Measurements from ENCODE around the gene CLEC19A.
"Not testable (repeated sequence)": the region's sequence is repeated elsewhere in the genome, so short reads cannot be mapped to it uniquely, and the experiment has no call there.

Gene CLEC19A

GRCh38 chr16:19309178-19309577 lies 23.6 kb downstream of the CLEC19A start:
- in situ Hi-C loops (cut with HindIII; ENCODE audit: low pct_ligation_motif_present, low pct_unique_long_range_greater_than_20kb, low sequenced_read_pairs), result no loop called here
- DNase-seq, result no peak

GRCh38 chr16:19314718-19315425 lies 29.3 kb downstream of the CLEC19A start:
- in situ Hi-C loops (cut with HindIII; ENCODE audit: low pct_ligation_motif_present, low pct_unique_long_range_greater_than_20kb, low sequenced_read_pairs), result no loop called here
- no peak for DNase-seq

- no peak for DNase-seq
- in situ Hi-C loops (cut with HindIII; ENCODE audit: low pct_ligation_motif_present, low pct_unique_long_range_greater_than_20kb, low sequenced_read_pairs), result no loop called here
These were observed 30.4 kb downstream of the CLEC19A start for GRCh38 chr16:19315889-19316433.

- in situ Hi-C loops (cut with HindIII; ENCODE audit: low pct_ligation_motif_present, low pct_unique_long_range_greater_than_20kb, low sequenced_read_pairs), result no loop called here
These were observed 31.3 kb downstream of the CLEC19A start for GRCh38 chr16:19316846-19317245.

GRCh38 chr16:19321186-19321585 lies 35.7 kb downstream of the CLEC19A start:
- DNase-seq; in situ Hi-C loops (cut with HindIII; ENCODE audit: low pct_ligation_motif_present, low pct_unique_long_range_greater_than_20kb, low sequenced_read_pairs): not testable (repeated sequence)

More at GRCh38 chr16:19316846-19317245, 31.3 kb downstream of the CLEC19A start:
- no peak for DNase-seq

- in situ Hi-C loops (cut with HindIII; ENCODE audit: low pct_ligation_motif_present, low pct_unique_long_range_greater_than_20kb, low sequenced_read_pairs), result no loop called here
- no peak for DNase-seq
These were observed 38.1 kb downstream of the CLEC19A start for GRCh38 chr16:19323596-19323995.

GRCh38 chr16:19328364-19328763 lies 42.8 kb downstream of the CLEC19A start:
- DNase-seq, result no peak
- in situ Hi-C loops (cut with HindIII; ENCODE audit: low pct_ligation_motif_present, low pct_unique_long_range_greater_than_20kb, low sequenced_read_pairs), result no loop called here

GRCh38 chr16:19329932-19330331 lies 44.4 kb downstream of the CLEC19A start:
- in situ Hi-C loops (cut with HindIII; ENCODE audit: low pct_ligation_motif_present, low pct_unique_long_range_greater_than_20kb, low sequenced_read_pairs), result no loop called here
- no peak for DNase-seq

GRCh38 chr16:19330841-19331397 lies 45.4 kb downstream of the CLEC19A start:
- in situ Hi-C loops (cut with HindIII; ENCODE audit: low pct_ligation_motif_present, low pct_unique_long_range_greater_than_20kb, low sequenced_read_pairs), result no loop called here
- DNase-seq, result no peak

- DNase-seq, result no peak
- in situ Hi-C loops (cut with HindIII; ENCODE audit: low pct_ligation_motif_present, low pct_unique_long_range_greater_than_20kb, low sequenced_read_pairs), result no loop called here
These were observed 46.3 kb downstream of the CLEC19A start for GRCh38 chr16:19331794-19332193.

- in situ Hi-C loops (cut with HindIII; ENCODE audit: low pct_ligation_motif_present, low pct_unique_long_range_greater_than_20kb, low sequenced_read_pairs), result no loop called here
- DNase-seq, result no peak
These were observed 52.8 kb downstream of the CLEC19A start for GRCh38 chr16:19338335-19338734.

- no peak for DNase-seq
- in situ Hi-C loops (cut with HindIII; ENCODE audit: low pct_ligation_motif_present, low pct_unique_long_range_greater_than_20kb, low sequenced_read_pairs), result no loop called here
These were observed 58.8 kb downstream of the CLEC19A start for GRCh38 chr16:19344224-19344801.

- no peak for DNase-seq
- in situ Hi-C loops (cut with HindIII; ENCODE audit: low pct_ligation_motif_present, low pct_unique_long_range_greater_than_20kb, low sequenced_read_pairs), result no loop called here
These were observed 59.4 kb downstream of the CLEC19A start for GRCh38 chr16:19344980-19345379.

- in situ Hi-C loops (cut with HindIII; ENCODE audit: low pct_ligation_motif_present, low pct_unique_long_range_greater_than_20kb, low sequenced_read_pairs), result no loop called here
- DNase-seq, result no peak
These were observed 60.9 kb downstream of the CLEC19A start for GRCh38 chr16:19346335-19346922.

- in situ Hi-C loops (cut with HindIII; ENCODE audit: low pct_ligation_motif_present, low pct_unique_long_range_greater_than_20kb, low sequenced_read_pairs), result no loop called here
- DNase-seq, result no peak
These were observed 62.6 kb downstream of the CLEC19A start for GRCh38 chr16:19348125-19348524.

- no peak for DNase-seq
These were observed 63.2 kb downstream of the CLEC19A start for GRCh38 chr16:19348578-19349315.

GRCh38 chr16:19354371-19354770 lies 68.8 kb downstream of the CLEC19A start:
- in situ Hi-C loops (cut with HindIII; ENCODE audit: low pct_ligation_motif_present, low pct_unique_long_range_greater_than_20kb, low sequenced_read_pairs), result no loop called here
- no peak for DNase-seq

More at GRCh38 chr16:19348578-19349315, 63.2 kb downstream of the CLEC19A start:
- in situ Hi-C loops (cut with HindIII; ENCODE audit: low pct_ligation_motif_present, low pct_unique_long_range_greater_than_20kb, low sequenced_read_pairs), result no loop called here

GRCh38 chr16:19356024-19356952 lies 70.8 kb downstream of the CLEC19A start:
- no peak for DNase-seq
- in situ Hi-C loops (cut with HindIII; ENCODE audit: low pct_ligation_motif_present, low pct_unique_long_range_greater_than_20kb, low sequenced_read_pairs), result no loop called here
